CMK (cell line): ENCODE data around the gene STARD4.

Experiments
- DNase-seq: peaks from one replicate; pipeline ENCODE4 v3.0.0-alpha.2; 2010; ENCODE audit warnings: low read depth

The STARD4 gene

DNA sequence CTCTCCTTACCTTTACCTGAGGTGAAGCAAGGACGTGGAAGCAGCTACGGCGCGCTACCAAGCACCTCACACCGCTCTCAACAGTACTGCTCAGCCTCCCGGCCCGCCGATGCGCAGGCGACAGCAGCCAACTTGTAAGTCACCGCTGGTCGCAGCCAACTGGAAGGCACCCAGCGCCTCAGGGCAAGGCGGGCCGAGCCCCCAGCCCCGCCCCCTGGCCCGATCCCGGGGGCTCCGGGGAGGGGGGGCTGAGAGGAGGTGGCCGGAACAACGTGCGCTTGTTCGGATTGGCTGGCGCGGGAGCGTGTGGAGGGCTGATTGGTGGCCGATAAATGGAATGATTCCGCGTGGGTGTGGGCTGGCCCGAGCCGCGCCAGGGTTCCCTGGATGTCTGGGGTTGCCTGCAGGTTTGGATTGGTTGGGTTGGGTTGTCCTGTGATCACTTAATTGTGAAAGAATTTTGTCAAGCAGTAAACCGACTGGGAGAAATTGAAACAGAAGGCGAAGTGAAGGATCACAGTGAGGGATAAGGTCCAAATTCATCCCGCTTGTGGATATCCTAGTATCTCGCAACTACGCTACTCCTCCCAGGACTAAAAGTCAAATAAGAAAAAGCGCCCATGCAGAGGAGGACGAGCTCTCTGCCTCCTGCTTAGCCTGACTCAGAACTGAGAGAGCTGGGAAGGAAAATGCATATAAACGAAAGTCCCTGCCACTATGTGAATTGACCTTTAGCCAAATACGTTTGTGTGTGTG is at the start of gene STARD4:
Gene STARD4 (minus strand): TSS at position 161 of the 756 bp plus-strand sequence. CDS start 5,102 bp downstream, outside the sequence.
- peak; percentile 68 for DNase-seq

- DNase-seq, result no peak
These were observed 47.3 kb upstream of the STARD4 start for GRCh38 chr5:111559680-111560079.

DNA sequence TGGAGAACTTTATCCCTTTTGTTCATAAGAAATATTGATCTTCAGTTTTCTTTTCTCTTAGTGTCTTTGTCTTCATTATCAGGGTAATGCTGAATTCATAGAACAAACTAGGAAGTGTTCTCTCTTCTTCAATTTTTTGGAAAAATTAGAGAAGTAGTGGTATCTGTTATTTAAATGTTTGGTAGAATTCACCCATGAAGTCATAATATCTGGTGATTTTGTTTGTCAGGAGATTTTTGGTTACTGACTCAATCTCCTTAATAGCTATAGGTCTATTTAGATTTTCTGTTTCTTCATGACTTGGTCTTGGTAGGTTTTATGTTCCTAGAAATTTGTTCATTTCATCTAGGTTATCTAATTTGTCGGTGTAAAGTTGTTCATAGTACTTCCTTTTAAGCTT is 45.4 kb upstream of the STARD4 start:
- DNase-seq, result no peak

GRCh38 chr5:111557111-111557510 is 44.8 kb upstream of the STARD4 start:
- DNase-seq, result no peak

DNA sequence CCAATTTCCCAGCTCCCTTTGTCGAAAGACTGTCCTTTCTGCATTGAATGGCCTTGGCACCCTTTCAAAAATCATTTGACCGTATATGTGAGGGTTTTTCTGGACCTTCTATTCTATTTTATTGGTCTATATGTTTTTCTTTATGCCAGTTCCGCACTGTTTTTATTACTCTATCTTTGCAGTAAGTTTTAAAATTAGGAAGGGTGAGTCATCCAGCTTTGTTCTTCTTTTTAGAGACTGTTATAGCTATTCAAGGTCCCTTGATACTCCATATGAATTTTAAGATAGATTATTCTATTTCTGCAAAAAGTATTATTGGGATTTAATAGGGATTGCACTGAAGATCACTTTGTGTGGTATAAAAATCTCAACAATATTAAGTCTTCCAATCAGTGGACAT is 44.2 kb upstream of the STARD4 start:
- no peak for DNase-seq

DNA sequence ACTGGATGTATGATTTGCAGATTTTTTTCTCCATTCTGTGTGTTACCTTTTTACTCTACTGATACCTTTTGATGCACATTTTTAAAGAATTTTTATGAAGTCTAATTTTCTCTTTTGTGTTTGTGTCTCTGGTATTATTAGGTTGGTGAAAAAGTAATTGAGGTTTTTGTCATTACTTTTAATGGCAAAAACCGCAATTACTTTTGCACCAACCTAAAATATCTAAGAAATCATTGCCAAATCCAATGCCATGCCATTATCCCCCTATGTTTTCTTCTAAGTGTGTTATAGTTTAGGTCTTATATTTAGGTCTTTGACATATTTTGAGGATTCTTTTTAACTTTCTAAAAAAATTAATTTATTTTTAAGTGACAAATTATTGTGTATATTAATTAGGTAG is 43.4 kb upstream of the STARD4 start:
- DNase-seq, result no peak

GRCh38 chr5:111553868-111554267 is 41.5 kb upstream of the STARD4 start:
- no peak for DNase-seq

GRCh38 chr5:111552896-111553295 is 40.6 kb upstream of the STARD4 start:
- DNase-seq, result no peak

- no peak for DNase-seq
These were observed 40.2 kb upstream of the STARD4 start for GRCh38 chr5:111552492-111552891.

DNA sequence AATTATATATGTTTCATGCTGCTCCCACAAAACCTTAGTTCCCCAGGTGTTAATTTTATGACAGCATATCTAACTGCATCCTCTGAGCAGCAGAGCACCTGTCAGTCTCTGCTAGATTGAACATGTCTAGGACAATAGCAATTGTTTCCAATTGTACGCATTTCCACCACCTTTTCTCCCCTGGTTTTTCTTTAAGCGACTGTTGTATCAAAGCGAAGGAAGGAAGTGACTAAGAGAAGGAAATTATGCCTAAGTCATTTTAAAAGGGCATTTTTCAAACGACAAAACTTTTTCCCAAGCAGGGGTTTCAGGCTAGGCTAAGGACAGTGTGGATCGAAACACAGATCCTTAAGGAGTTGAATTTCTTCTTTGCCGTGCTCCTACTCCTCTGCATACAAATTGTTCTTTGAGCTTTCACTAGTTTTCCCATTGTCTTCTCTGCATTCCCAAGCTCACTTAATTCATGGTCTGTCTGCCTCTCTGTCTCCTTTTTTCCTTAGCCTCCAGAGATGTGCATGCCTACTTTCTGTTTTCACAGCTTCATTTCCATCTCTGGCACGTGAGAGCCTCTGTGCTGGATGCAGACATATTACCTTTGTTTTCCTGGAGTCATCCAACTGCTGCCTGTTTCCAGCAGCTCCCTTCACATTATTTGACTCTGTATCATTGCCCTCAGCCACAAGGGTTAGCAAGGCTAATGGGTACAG is 39.4 kb upstream of the STARD4 start:
- DNase-seq, result no peak

DNA sequence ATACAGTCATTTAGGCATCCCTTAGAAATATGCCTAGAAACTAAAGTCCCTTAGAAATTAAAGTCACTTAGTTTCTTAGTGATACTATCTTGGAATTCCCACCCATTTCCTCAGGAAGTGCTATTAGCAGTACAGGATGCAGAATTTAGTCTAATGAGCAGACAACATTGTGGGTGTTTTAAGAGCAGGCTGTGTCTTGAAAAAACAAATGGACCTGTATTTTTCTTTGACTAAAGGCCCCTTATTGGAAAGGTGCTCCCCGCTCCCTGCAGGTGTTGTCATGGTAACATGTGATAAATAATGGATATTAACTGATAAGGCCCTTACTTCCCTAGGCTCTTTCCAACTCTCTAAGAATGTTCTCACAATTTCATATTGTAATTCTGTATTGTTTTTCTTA is 38.8 kb upstream of the STARD4 start:
- DNase-seq, result no peak

GRCh38 chr5:111550282-111551020 is 38.1 kb upstream of the STARD4 start:
- peak; percentile 31 for DNase-seq

DNA sequence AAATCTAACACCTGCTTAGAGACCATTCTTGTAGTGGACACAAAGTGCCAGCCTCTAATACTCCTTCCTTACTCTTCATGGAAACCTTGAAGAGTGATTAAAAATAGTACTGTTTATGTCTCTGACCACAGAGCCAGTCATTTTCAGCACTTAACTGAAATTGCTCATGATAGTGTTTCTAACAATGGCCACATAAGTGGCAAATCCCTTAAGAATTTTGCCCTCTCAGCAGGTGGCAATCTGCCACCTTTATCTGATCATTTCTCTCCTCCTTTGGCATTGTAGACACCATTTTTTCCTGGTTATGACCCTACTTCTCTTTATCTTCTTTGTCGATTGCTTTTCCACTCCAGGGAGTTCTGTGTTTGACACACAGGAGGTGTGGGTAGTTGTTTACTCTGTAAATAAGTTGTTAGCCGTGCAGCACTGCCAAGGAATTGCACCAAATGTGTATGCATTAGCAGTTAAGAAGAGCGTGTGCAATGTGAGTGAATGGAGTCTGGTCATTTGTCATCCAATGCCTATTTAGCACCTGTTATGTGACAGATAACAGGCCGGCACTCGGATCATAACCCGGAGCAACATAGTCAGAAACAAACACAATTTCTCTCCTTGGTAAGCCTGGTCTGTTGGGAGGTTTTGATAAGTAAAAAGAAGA is 36.8 kb upstream of the STARD4 start:
- no peak for DNase-seq

DNA sequence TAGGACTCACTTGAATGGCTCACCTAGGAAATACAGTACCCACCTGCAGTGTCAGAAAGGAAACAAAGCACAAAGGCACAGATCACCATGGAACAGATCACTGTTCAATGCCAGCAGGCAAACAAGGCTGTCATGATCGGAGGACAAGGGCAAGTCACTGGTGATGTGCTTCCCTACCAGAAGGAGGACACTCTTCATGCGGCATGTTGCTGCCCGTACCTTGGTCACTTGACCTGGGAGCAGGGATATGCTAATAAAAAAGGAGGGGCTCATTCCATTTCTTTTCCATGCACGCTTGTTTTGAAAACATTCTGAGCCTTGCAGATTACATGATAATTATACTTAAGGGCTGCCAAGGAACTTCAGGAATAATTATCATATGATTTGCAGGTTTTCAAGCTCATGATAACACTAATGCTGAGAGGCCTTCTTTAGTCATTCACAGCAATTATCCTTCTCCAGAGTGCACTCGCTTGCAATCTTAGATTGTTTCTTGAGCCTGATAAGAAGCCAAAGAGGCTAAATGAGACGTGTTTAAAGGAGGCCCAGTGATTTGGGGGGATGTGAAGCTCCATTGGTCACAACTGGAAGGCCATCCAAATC is 36.1 kb upstream of the STARD4 start:
- DNase-seq, result no peak

GRCh38 chr5:111545031-111545430 is 32.7 kb upstream of the STARD4 start:
- no peak for DNase-seq

- no peak for DNase-seq
These were observed 25.0 kb upstream of the STARD4 start for GRCh38 chr5:111537141-111538024.

DNA sequence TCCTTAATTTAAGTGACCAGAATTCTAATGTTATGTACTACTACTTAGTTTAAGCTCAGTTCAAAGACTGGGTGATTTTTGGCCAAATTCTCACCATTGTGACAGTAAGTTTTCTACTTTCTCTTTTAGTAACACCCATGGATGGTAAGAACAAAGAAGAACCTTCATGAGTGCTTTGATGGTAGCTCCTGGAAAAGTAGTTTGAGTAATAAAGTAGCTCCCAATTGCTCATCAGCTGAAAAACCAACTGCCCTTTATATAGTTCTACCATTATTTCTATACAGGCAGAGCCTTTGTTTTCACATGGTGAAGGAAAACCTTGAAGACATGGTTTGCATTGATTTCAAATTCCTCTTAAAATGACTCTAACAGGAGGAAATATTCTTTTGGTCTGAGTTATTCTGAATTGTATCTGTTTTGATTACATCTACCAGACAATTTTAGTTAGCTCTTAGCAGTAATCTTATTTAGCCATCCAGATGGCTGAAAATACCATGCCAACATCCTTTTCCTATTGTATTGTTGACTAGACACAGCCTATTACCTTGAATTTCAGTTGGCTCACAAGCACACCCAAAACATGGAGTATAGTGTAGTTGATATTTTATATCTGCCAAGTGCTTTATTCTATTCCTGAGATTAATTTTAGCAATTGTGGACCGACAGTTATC is 23.7 kb upstream of the STARD4 start:
- DNase-seq, result no peak

DNA sequence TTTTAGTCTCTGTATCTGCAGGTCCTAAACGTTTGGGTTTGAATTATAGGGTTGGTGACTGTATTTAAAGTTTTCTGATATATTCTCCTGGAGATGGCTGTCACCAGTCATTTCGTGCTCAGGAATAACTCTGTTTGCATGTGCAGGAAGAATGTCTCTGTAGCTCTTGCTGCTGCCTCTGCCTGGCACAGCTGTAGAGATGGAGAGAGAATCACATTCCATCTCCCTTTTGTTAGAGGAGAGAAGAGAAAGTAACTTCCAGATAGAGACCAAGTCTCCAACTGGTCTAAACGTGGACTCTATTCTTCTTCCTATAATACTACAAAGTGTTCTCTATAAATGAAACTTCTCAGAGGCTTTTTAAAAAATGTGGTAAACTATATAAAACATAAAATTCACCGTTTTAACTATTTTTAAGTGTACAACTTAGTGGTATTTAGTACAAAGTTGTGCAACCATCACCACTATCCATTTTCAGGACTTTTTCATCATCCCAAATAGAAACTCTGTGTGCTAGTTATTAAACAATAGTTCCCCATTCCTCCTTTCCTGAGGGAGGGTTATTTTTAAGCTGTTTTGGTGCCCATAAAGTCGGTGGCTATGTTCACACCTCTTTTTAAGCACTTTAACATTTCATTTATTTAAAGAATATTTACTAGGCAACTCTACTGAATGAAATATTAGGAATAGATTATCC is 20.7 kb upstream of the STARD4 start:
- DNase-seq, result no peak

DNA sequence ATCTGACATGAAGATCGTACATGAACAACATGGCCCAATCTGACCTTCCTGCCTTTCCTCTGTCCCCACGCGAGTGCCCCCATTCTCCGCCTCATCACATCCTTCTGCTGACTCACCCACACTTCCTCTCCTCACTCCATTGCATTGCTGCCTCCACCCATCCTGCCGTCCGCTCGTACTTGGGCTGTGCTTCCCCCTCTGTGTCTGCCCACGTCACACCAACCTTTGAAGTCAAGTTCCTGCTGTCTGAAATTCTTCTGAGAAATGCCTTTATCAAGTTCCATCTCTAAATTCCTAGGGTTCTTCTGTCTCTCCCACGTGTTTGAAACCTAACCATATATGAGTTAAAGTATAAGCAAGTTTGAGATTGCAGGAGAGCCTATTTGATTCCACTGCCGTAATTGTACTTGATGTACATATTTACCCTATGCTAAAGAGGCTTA is 18.0 kb upstream of the STARD4 start:
- peak; percentile 93 for DNase-seq

DNA sequence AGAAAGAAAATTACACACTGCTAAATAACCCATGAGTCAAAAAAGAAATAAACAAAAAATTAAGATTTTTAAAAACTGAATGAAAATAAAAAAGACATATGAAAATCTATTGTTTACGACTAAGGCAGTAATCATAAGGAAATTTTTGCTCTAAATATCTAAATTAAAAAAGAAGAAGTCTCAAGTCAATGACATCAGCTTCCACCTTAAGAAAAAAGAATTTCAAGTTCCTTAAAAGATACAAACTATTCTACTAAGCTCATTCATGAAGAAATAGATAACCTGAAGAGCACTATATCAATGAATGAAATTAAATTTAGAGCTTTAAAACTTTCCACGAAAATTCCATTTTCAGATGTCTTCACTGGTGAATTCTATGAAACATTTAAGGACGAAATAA is 15.7 kb upstream of the STARD4 start:
- no peak for DNase-seq
